IPS-15b (cell line): ENCODE measurements around the gene RPA1.
"Not testable (repeated sequence)": the region's sequence is repeated elsewhere in the genome, so short reads cannot be mapped to it uniquely, and the experiment has no call there.

Experiments
- H3K27me3 ChIP-seq: one replicate; pipeline ENCODE4 v1.6.1; 2013; ENCODE audit warnings: low read length; ENCODE audit not compliant: control insufficient read depth, insufficient read depth
- H3K36me3 ChIP-seq: one replicate; pipeline ENCODE4 v1.6.1; 2013; ENCODE audit warnings: low read length; ENCODE audit not compliant: control insufficient read depth, insufficient read depth
- H3K4me1 ChIP-seq: one replicate; pipeline ENCODE4 v1.6.1; 2013; ENCODE audit warnings: mild to moderate bottlenecking, low read length; ENCODE audit not compliant: control insufficient read depth, insufficient read depth
- H3K4me3 ChIP-seq: one replicate; pipeline ENCODE4 v1.5.1; 2013; ENCODE audit warnings: low read depth, low read length
- H3K9ac ChIP-seq: one replicate; pipeline ENCODE4 v1.6.1; 2013; ENCODE audit warnings: low read depth, mild to moderate bottlenecking, low read length
- H3K9me3 ChIP-seq: one replicate; pipeline ENCODE4 v1.6.1; 2013; ENCODE audit warnings: mild to moderate bottlenecking, low read length; ENCODE audit not compliant: control insufficient read depth, insufficient read depth

The RPA1 gene

DNA sequence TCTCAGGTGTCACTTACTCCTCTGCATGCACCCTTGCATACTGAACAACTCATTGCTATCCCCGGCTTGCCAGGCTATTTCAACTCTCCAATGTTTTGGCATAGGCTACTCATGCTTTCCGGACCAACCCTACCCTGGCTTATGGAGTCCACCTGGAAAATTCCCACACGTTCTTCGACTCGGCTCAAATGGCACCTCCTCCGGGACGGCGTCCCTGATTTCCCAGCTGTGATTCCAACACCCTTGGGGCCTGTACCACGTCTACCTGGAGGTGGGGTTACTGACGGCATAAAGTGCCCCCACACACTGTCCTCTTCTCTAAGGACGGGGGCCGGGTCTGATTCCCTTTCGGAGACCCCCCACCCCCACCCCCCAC lies 601 bp upstream of the RPA1 start:
- Histone ChIP-seq H3K9me3 (no peaks in the 10 kb centered on the region), H3K4me3 (peak overlapping the region; percentile 96), H3K9ac (peak overlapping the region; percentile 49), H3K27me3 (no peaks in the 10 kb centered on the region), H3K36me3 (peaks cover 2% of the 10 kb centered on the region), H3K4me1 (no peaks in the 10 kb centered on the region)

GRCh38 chr17:1830288-1830687 lies 483 bp downstream of the RPA1 start:
- no peaks in the 10 kb centered on the region for H3K4me1 ChIP-seq
- H3K36me3 ChIP-seq = peaks cover 2% of the 10 kb centered on the region
- no peaks in the 10 kb centered on the region for H3K9me3 ChIP-seq
- no peaks in the 10 kb centered on the region for H3K27me3 ChIP-seq
- peak overlapping the region; percentile 93 for H3K9ac ChIP-seq
- peak overlapping the region; percentile 96 for H3K4me3 ChIP-seq

DNA sequence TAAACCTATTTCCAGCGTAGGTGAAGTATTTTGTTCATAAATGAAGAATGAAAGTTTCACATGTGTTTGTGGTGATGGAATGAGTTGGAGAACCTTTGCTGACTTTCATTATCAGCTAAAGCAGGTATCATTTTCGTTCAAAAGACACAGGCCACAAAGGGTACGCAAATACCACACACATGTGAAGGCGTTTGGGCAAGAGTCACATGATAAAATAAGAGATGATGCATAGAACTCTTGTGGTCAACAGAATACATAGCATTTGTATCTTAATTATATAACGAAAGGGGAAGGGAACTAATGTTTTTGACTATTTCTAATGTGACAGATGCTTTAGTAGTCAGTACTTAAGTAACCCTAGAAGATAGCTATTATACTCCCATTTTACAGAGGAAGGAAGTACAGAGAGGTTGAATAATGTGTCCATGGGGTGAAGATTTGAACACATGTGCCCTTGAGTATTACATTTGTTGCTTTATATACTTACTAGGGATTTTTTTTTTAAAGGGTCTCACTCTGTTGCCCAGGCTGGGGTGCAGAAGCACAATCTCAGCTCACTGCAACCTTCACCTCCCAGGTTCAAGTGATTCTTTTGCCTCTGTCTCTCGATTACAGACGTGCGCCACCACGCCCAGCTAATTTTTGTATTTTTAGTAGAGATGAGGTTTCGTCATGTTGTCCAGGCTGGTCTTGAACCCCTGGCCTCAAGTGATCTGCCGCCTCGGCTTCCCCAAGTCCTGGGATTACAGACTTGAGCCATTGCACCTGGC lies 4.8 kb downstream of the RPA1 start:
- no peaks in the 10 kb centered on the region for H3K9me3 ChIP-seq
- H3K4me1 ChIP-seq = no peaks in the 10 kb centered on the region
- no peaks in the 10 kb centered on the region for H3K27me3 ChIP-seq
- H3K36me3 ChIP-seq = no peaks in the 10 kb centered on the region
- no peak overlapping the region for H3K9ac ChIP-seq
- no peak overlapping the region for H3K4me3 ChIP-seq

GRCh38 chr17:1839516-1839915 lies 9.7 kb downstream of the RPA1 start:
- no peak overlapping the region for H3K9ac ChIP-seq
- H3K4me3 ChIP-seq = no peak overlapping the region
- no peaks in the 10 kb centered on the region for H3K9me3 ChIP-seq
- peaks cover 5% of the 10 kb centered on the region for H3K36me3 ChIP-seq
- no peaks in the 10 kb centered on the region for H3K4me1 ChIP-seq
- H3K27me3 ChIP-seq = no peaks in the 10 kb centered on the region

- no peaks in the 10 kb centered on the region for H3K27me3 ChIP-seq
- H3K9me3 ChIP-seq = no peaks in the 10 kb centered on the region
- H3K4me3 ChIP-seq = no peak overlapping the region
- H3K9ac ChIP-seq = no peak overlapping the region
- peaks cover 27% of the 10 kb centered on the region for H3K36me3 ChIP-seq
- no peaks in the 10 kb centered on the region for H3K4me1 ChIP-seq
These were observed 14.1 kb downstream of the RPA1 start for GRCh38 chr17:1843947-1844346.

- Histone ChIP-seq H3K4me3 (no peak overlapping the region), H3K4me1 (no peaks in the 10 kb centered on the region), H3K36me3 (peaks cover 33% of the 10 kb centered on the region), H3K9ac (no peak overlapping the region), H3K9me3 (no peaks in the 10 kb centered on the region), H3K27me3 (no peaks in the 10 kb centered on the region)
These were observed 17.4 kb downstream of the RPA1 start for GRCh38 chr17:1847191-1847590.

DNA sequence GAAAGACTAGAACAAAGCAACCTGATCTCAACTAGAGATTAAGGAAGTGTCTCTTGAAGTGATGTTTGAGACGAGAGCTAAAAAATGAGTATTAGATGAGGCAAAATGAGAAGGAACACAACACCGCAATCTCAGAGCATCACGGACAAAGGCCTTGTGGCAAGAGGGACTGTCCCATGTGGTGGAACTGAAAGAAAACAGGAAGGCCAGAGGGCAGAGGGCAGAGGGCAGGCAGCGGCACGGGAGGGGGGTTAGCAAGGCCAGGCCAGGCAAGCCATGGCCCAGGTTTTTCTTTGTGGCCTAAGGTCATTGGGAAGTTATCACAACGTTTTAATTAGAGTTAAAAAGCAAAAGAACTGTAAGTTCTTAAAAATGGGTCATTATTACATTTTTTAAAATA lies 22.5 kb downstream of the RPA1 start:
- H3K9me3 ChIP-seq = no peaks in the 10 kb centered on the region
- H3K4me3 ChIP-seq = no peak overlapping the region
- no peaks in the 10 kb centered on the region for H3K27me3 ChIP-seq
- no peak overlapping the region for H3K9ac ChIP-seq
- H3K4me1 ChIP-seq = no peaks in the 10 kb centered on the region
- peaks cover 21% of the 10 kb centered on the region for H3K36me3 ChIP-seq

GRCh38 chr17:1853698-1854097 lies 23.9 kb downstream of the RPA1 start:
- H3K4me1 ChIP-seq = no peaks in the 10 kb centered on the region
- peaks cover 14% of the 10 kb centered on the region for H3K36me3 ChIP-seq
- no peak overlapping the region for H3K4me3 ChIP-seq

GRCh38 chr17:1856462-1856861 lies 26.7 kb downstream of the RPA1 start:
- not testable (repeated sequence) for H3K9me3 ChIP-seq, H3K4me3 ChIP-seq, H3K9ac ChIP-seq, H3K36me3 ChIP-seq, H3K4me1 ChIP-seq, H3K27me3 ChIP-seq

More at GRCh38 chr17:1853698-1854097, 23.9 kb downstream of the RPA1 start:
- Histone ChIP-seq H3K9ac (no peak overlapping the region), H3K9me3 (no peaks in the 10 kb centered on the region), H3K27me3 (no peaks in the 10 kb centered on the region)

GRCh38 chr17:1860978-1861377 lies 31.2 kb downstream of the RPA1 start:
- Histone ChIP-seq H3K9ac (no peak overlapping the region), H3K4me3 (no peak overlapping the region), H3K27me3 (no peaks in the 10 kb centered on the region), H3K9me3 (no peaks in the 10 kb centered on the region), H3K36me3 (no peaks in the 10 kb centered on the region), H3K4me1 (no peaks in the 10 kb centered on the region)

GRCh38 chr17:1861391-1862010 lies 31.7 kb downstream of the RPA1 start:
- Histone ChIP-seq H3K9me3 (no peaks in the 10 kb centered on the region), H3K4me3 (no peak overlapping the region), H3K9ac (no peak overlapping the region), H3K36me3 (no peaks in the 10 kb centered on the region), H3K27me3 (no peaks in the 10 kb centered on the region), H3K4me1 (no peaks in the 10 kb centered on the region)
